Panc1 (cell line): ENCODE data around the gene LEAP2. TPM values are rescaled to one million over a fixed set of nuclear protein-coding genes. Genes with fewer than 3 reads are reported as not detected.

ENCODE experiments used
- ATAC-seq: fragments of 200-7000 bp; cut with Tn5 transposase; 2 replicates; pipeline ENCODE4 v1.9.1; 2020; ENCODE audit warnings: mild to moderate bottlenecking, moderate library complexity
- BruUV-seq: library from RNA; stranded (reverse); fragments of 400-500 nt; replicated peaks from 2 replicates; lab custom pipeline; 2021; lab: Mats Ljungman, UMichigan
- CTCF ChIA-PET: fragments of 300-600 bp; sonication (Branson Sonifier 250); formaldehyde crosslinking; loops from one replicate; lab custom pipeline; 2022; ENCODE audit warnings: antibody characterized with exemption; lab: Charles Lee
- POLR2A ChIA-PET: fragments of 300-600 bp; sonication (Branson Sonifier 250); formaldehyde crosslinking; loops from one replicate; lab custom pipeline; 2022; ENCODE audit warnings: antibody characterized with exemption; lab: Charles Lee
- DNase-seq: peaks from one replicate; pipeline ENCODE4 v3.0.0-alpha.2; 2010; ENCODE audit warnings: low read depth, low spot score
- H3K27ac ChIP-seq: 2 replicates; pipeline ENCODE4 v1.5.1; 2011; ENCODE audit warnings: mild to moderate bottlenecking, low read length, inconsistent platforms
- H3K27me3 ChIP-seq: fragments of 200-500 bp; sonication (Bioruptor generic); 2 replicates; pipeline ENCODE4 v1.6.0; 2014; ENCODE audit warnings: low read length, inconsistent platforms; ENCODE audit not compliant: control insufficient read depth, insufficient read depth
- H3K36me3 ChIP-seq: fragments of 200-500 bp; sonication (Bioruptor generic); 2 replicates; pipeline ENCODE4 v1.5.1; 2014; ENCODE audit warnings: inconsistent platforms, mild to moderate bottlenecking, low read length, moderate library complexity; ENCODE audit not compliant: control insufficient read depth, insufficient read depth
- H3K4me1 ChIP-seq: 2 replicates; pipeline ENCODE4 v1.5.1; 2011; ENCODE audit warnings: inconsistent platforms, mild to moderate bottlenecking, low read length, moderate library complexity; ENCODE audit not compliant: control insufficient read depth, insufficient read depth
- H3K4me3 ChIP-seq, 2 experiments: 2 replicates each; pipeline ENCODE4 v1.5.1; 2011 to 2012; ENCODE audit warnings: low read depth in 2 of 2, low read length in 2 of 2, mild to moderate bottlenecking in 2 of 2, inconsistent platforms in 1 of 2, moderate library complexity in 1 of 2
- H3K9me3 ChIP-seq: fragments of 200-500 bp; sonication (Bioruptor generic); 2 replicates; pipeline ENCODE4 v1.5.1; 2014; ENCODE audit warnings: low read depth, mild to moderate bottlenecking, inconsistent platforms, low read length, moderate library complexity; ENCODE audit not compliant: control insufficient read depth, insufficient read depth
- CTCF ChIP-seq: fragments of 450-650 bp; IDR thresholded peaks from 2 replicates; pipeline ENCODE4 v1.5.1; 2017; ENCODE audit warnings: mild to moderate bottlenecking
- POLR2AphosphoS5 ChIP-seq: IDR thresholded peaks from 2 replicates; pipeline ENCODE4 v1.6.1; 2012; ENCODE audit warnings: mild to moderate bottlenecking, low read depth, low read length, moderate library complexity
- REST ChIP-seq, 2 experiments: IDR thresholded peaks; 2 replicates each; pipeline ENCODE4 v1.6.1; 2011 to 2012; ENCODE audit warnings: low read depth in 2 of 2, control low read depth in 1 of 2, low read length in 1 of 2, mild to moderate bottlenecking in 1 of 2, moderate library complexity in 1 of 2; ENCODE audit not compliant: insufficient read depth in 1 of 2
- SIN3A ChIP-seq: IDR thresholded peaks from 2 replicates; pipeline ENCODE4 v1.6.1; 2012; ENCODE audit warnings: low read depth, mild to moderate bottlenecking, low read length, moderate library complexity, borderline replicate concordance; ENCODE audit not compliant: insufficient read depth
- TCF7L2 ChIP-seq: IDR thresholded peaks from 2 replicates; pipeline ENCODE4 v1.6.1; 2011; ENCODE audit warnings: mild to moderate bottlenecking, low read depth, low read length, inconsistent platforms
- in situ Hi-C: cut with HindIII; loops from 2 replicates; pipeline ENCODE4 v1.10.0; 2016; ENCODE audit warnings: low sequenced_read_pairs, low pct_unique_long_range_greater_than_20kb
- intact Hi-C: fragments of 100-400 bp; cut with micrococcal nuclease; formaldehyde crosslinking; loops from one replicate; pipeline ENCODE4 v1.10.0; 2022; ENCODE audit not compliant: unreplicated experiment
- total RNA-seq: library from RNA; stranded (reverse); gene quantifications from one replicate; pipeline ENCODE4 v1.2.1, GENCODE V29; 2021; ENCODE audit not compliant: unreplicated experiment

Gene LEAP2
- total RNA-seq, 1 experiment from 2014 or later: 1.4 TPM

- ATAC-seq: no peak
- TF ChIP-seq REST (IDR thresholded peaks at IDR 0.05; ENCODE audit: insufficient read depth in 1 of 2, low read depth in 2 of 2, low read length in 1 of 2) (no peak), SIN3A (no peak), CTCF (no peak), TCF7L2 (no peak), POLR2AphosphoS5 (no peak)
- POLR2A ChIA-PET: no interaction called here
- Histone ChIP-seq H3K27ac (no peak overlapping the region), H3K4me3 (no peak overlapping the region), H3K36me3 (no peaks in the 10 kb centered on the region), H3K27me3 (no peaks in the 10 kb centered on the region), H3K4me1 (peaks cover 6% of the 10 kb centered on the region; the same call in 1 of the 2 replicates), H3K9me3 (no peaks in the 10 kb centered on the region)
- no TSS peak for BruUV-seq
- in situ Hi-C loops (no loop called here), intact Hi-C loops (loop anchor here (10.0 kb wide), 1 partner anchor 442 kb away; no protein-coding TSS in a partner anchor)
- no peak for DNase-seq
- CTCF ChIA-PET: no interaction called here
Measured at GRCh38 chr5:132826424-132827082, 46.9 kb upstream of the LEAP2 start.

GRCh38 chr5:132827943-132828673 is 45.4 kb upstream of the LEAP2 start:
- DNase-seq: no peak
- no peaks in the 10 kb centered on the region for H3K36me3 ChIP-seq
- H3K9me3 ChIP-seq: no peaks in the 10 kb centered on the region
- no peak overlapping the region for H3K4me3 ChIP-seq
- ChIA-PET POLR2A (no interaction called here), CTCF (interaction anchor here (0.9 kb wide), 1 partner anchor 9 kb away, joined by 3 read pairs; no protein-coding TSS in a partner anchor)
- no peak for TF ChIP-seq TCF7L2
- no peak for TF ChIP-seq CTCF
- no peak for TF ChIP-seq POLR2AphosphoS5
- TF ChIP-seq SIN3A: no peak
- TF ChIP-seq REST (IDR thresholded peaks at IDR 0.05; ENCODE audit: insufficient read depth in 1 of 2, low read depth in 2 of 2, low read length in 1 of 2): no peak
- intact Hi-C loops (loop anchor here (10.0 kb wide), 1 partner anchor 443 kb away; no protein-coding TSS in a partner anchor), in situ Hi-C loops (no loop called here)
- H3K4me1 ChIP-seq: peaks cover 6% of the 10 kb centered on the region; the same call in 1 of the 2 replicates
- no peak overlapping the region for H3K27ac ChIP-seq
- BruUV-seq: TSS peak; percentile 74
- H3K27me3 ChIP-seq: no peaks in the 10 kb centered on the region
- no peak for ATAC-seq
